Measurements from ENCODE around the gene CLMP. TPM values are rescaled to one million over a fixed set of nuclear protein-coding genes. Genes with fewer than 3 reads are reported as not detected.
A peak's percentile ranks its signal among the peaks of the same experiment; 100 is the strongest.

The CLMP gene
- polyA plus RNA-seq, 2 of the 4 experiments (the other 2 are of a cell fraction): 15.7 to 17.1 TPM

DNA sequence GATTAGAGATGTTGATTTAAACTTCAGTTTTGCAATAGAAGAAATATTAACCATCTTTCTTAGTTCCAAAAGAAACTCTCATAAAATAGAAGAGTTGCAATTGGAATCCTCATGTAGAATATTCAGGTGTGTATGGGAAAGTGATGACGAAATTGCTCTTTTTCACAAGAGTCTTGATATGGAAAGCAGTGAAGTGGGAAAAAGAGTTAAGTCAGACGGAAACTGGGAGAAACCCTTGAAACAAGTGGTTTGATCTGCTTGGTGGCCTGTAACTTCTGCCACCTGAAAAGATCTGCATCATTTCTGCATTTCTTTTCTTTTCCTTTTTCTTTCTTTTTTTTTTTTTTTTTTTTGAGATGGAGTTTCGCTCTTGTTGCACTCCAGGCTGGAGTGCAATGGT, 41.8 kb upstream of the CLMP start:
- Histone ChIP-seq H3K27ac (no peak overlapping the region), H3K4me3 (no peak overlapping the region), H3K9me3 (no peaks in the 10 kb centered on the region), H3K4me2 (no peak overlapping the region), H3K4me1 (0 out of 3 replicates have a peak, but pooled peaks cover under 1% of the 10 kb centered on the region)
- ChIA-PET POLR2A (no interaction called here), CTCF (interaction anchor here (1.2 to 20.3 kb wide), 3 partner anchors 10 to 129 kb away, joined by 3 to 358 read pairs (median 4); no protein-coding TSS in a partner anchor)
- FAIRE-seq: no peak
- DNase-seq (ENCODE audit: low read depth in 1 of 2, low spot score in 1 of 2): no peak
- ATAC-seq: no peak
- 91% methylated on average over 3 of the region's 3 CpGs for WGBS (ENCODE audit: missing lambda C conversion rate)
- no peak for TF ChIP-seq HEYL (CRISPR knock-in tag; IDR thresholded peaks at IDR 0.05)
- no peak for TF ChIP-seq MAZ (IDR thresholded peaks at IDR 0.05; ENCODE audit: borderline replicate concordance, low read depth, low read length)
- TF ChIP-seq ESRRA (IDR thresholded peaks at IDR 0.05; ENCODE audit: borderline replicate concordance, low read length): no peak
- TF ChIP-seq EHF (CRISPR knock-in tag; IDR thresholded peaks at IDR 0.05): no peak

DNA sequence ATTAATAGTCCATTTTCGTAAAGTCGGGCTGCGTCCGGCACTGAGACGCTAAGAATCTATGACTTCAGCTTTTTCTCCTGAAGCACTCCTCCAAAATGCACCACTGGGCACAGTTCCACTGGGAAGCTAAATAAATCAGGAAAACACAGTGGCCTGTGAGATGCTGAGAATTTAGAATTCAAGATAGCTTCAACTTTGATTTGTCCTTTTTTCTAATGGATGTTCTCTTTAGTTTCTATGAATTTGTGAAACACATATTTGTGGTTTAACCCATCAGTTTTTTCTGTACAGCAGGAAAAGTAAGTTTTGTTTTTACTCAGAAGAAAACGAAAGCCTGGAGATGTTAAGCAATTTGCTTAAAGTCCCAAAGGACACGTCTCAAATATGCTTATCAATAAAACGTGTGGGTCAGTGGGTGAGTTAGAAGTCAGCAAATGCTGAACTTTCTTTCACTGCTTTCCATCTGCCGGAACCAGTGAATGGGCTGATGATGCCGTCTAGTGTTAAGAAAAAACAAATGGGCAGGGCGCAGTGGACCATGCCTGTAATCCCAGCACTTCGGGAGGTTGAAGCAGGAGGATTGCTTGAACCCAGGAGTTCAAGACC, 40.7 kb upstream of the CLMP start:
- ATAC-seq (no peak), DNase-seq (ENCODE audit: low read depth in 1 of 2, low spot score in 1 of 2) (no peak), FAIRE-seq (no peak)
- H3K4me1 ChIP-seq: peaks cover 12% of the 10 kb centered on the region
- WGBS (ENCODE audit: missing lambda C conversion rate): 86% methylated on average over 12 of the region's 12 CpGs
- no peak for TF ChIP-seq FOSL2 (IDR thresholded peaks at IDR 0.05)
- TF ChIP-seq FOSL2 (CRISPR knock-in tag; IDR thresholded peaks at IDR 0.05): no peak
- no peak for TF ChIP-seq SREBF2 (IDR thresholded peaks at IDR 0.05)
- no peak for TF ChIP-seq NR3C1 (IDR thresholded peaks at IDR 0.05)
- TF ChIP-seq NPAS2 (CRISPR knock-in tag; IDR thresholded peaks at IDR 0.05; ENCODE audit: borderline replicate concordance): no peak
- TF ChIP-seq CHD4 (IDR thresholded peaks at IDR 0.05; ENCODE audit: borderline replicate concordance): no peak
- TF ChIP-seq GATA3 (IDR thresholded peaks at IDR 0.05; ENCODE audit: borderline replicate concordance): no peak
- no peak for TF ChIP-seq EP300 (IDR thresholded peaks at IDR 0.05)
- TF ChIP-seq, protein P1, sequence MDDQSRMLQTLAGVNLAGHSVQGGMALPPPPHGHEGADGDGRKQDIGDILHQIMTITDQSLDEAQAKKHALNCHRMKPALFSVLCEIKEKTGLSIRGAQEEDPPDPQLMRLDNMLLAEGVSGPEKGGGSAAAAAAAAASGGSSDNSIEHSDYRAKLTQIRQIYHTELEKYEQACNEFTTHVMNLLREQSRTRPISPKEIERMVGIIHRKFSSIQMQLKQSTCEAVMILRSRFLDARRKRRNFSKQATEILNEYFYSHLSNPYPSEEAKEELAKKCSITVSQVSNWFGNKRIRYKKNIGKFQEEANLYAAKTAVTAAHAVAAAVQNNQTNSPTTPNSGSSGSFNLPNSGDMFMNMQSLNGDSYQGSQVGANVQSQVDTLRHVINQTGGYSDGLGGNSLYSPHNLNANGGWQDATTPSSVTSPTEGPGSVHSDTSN (IDR thresholded peaks at IDR 0.05): no peak
- no peak overlapping the region for H3K4me2 ChIP-seq
- H3K27ac ChIP-seq: no peak overlapping the region
- H3K9me3 ChIP-seq: no peaks in the 10 kb centered on the region
- ChIA-PET CTCF (interaction anchor here (0.7 to 20.3 kb wide), 7 partner anchors 11 to 182 kb away, joined by 3 to 358 read pairs (median 3); no protein-coding TSS in a partner anchor), POLR2A (no interaction called here)
- H3K4me3 ChIP-seq: no peak overlapping the region

DNA sequence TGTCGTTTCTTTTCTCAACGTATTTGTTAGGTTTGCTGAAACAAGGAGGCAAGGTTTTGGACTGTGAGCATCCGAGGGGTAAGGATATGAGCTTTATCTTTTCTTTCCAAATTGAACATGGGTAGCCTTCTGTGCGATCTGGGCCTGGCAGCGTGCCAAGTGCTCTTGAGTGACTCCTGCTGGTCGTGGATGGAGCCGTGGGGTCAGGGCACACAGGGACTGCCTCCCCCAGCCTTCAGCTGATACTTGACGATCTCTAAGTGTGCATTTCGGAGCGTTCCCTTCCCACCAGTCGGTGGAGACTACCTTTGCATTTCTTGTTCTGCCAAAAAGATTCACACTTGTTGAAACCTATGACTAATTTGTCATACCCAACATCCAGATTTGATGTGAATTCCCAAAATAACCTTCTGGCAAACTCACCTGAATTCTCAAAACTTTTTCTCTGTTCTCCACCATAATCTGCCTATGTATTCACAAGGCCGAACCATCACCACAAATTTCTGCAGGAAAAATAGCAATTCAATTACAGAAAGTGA, 40.1 kb upstream of the CLMP start:
- Histone ChIP-seq H3K9me3 (no peaks in the 10 kb centered on the region), H3K27ac (no peak overlapping the region), H3K4me3 (no peak overlapping the region), H3K4me2 (no peak overlapping the region), H3K4me1 (peaks cover 17% of the 10 kb centered on the region)
- POLR2A ChIA-PET: no interaction called here
- 68% methylated on average over 12 of the region's 12 CpGs for WGBS (ENCODE audit: missing lambda C conversion rate)
- CTCF ChIA-PET: interaction anchor here (0.7 to 20.3 kb wide), 6 partner anchors 12 to 181 kb away, joined by 3 to 358 read pairs (median 3); no protein-coding TSS in a partner anchor
- DNase-seq (ENCODE audit: low read depth in 1 of 2, low spot score in 1 of 2) (peak; percentile 27 to 43), FAIRE-seq (no peak), ATAC-seq (peak in 1 of 2 experiments; percentile 59; a peak in 3 of 6 replicates)
- TF ChIP-seq, protein P2, sequence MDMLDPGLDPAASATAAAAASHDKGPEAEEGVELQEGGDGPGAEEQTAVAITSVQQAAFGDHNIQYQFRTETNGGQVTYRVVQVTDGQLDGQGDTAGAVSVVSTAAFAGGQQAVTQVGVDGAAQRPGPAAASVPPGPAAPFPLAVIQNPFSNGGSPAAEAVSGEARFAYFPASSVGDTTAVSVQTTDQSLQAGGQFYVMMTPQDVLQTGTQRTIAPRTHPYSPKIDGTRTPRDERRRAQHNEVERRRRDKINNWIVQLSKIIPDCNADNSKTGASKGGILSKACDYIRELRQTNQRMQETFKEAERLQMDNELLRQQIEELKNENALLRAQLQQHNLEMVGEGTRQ (IDR thresholded peaks at IDR 0.05): no peak
- TF ChIP-seq CEBPB (IDR thresholded peaks at IDR 0.05) (no peak), SMC3 (IDR thresholded peaks at IDR 0.05) (0 out of 3 replicates have a peak, but pooled peaks have one; percentile 12), MYC (IDR thresholded peaks at IDR 0.05; ENCODE audit: borderline replicate concordance, low read length) (no peak)

DNA sequence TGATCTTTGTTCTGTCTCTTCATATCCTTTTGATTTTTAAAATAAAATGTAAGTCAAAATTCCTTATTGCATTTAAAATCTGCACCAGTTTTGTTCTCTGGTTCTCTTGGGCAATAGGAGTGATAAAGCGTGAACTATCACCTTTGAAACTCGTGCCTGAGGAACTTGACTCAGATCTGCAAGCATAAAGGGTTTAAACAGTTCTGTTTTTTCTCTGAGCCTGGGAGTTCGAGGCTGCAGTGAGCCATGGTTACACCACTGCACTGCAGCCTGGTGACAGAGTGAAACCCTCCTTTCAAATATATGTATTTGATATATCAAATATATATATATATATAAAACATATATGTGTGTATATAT, 38.9 kb upstream of the CLMP start:
- POLR2A ChIA-PET: no interaction called here
- H3K9me3 ChIP-seq: no peaks in the 10 kb centered on the region
- TF ChIP-seq RARB (CRISPR knock-in tag; IDR thresholded peaks at IDR 0.05) (no peak), CEBPB (IDR thresholded peaks at IDR 0.05) (no peak), ZC3H11A (IDR thresholded peaks at IDR 0.05) (no peak), POLR2A (IDR thresholded peaks at IDR 0.05; ENCODE audit: low read length) (no peak), SREBF2 (IDR thresholded peaks at IDR 0.05) (no peak), NFE2L2 (conservative IDR thresholded peaks at IDR 0.05; ENCODE audit: low read length) (no peak), SMC3 (IDR thresholded peaks at IDR 0.05) (no peak), MAFK (IDR thresholded peaks at IDR 0.05; ENCODE audit: partially characterized antibody) (no peak), CBX8 (IDR thresholded peaks at IDR 0.05) (no peak), CHD4 (IDR thresholded peaks at IDR 0.05; ENCODE audit: borderline replicate concordance) (no peak)
- TF ChIP-seq, protein P3, sequence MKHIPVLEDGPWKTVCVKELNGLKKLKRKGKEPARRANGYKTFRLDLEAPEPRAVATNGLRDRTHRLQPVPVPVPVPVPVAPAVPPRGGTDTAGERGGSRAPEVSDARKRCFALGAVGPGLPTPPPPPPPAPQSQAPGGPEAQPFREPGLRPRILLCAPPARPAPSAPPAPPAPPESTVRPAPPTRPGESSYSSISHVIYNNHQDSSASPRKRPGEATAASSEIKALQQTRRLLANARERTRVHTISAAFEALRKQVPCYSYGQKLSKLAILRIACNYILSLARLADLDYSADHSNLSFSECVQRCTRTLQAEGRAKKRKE (CRISPR knock-in tag; IDR thresholded peaks at IDR 0.05; ENCODE audit: low read depth): no peak
- peak overlapping the region in 1 of 2 experiments; percentile 61; a peak in 2 of 6 replicates for H3K27ac ChIP-seq
- FAIRE-seq (no peak), DNase-seq (ENCODE audit: low read depth in 1 of 2, low spot score in 1 of 2) (no peak), ATAC-seq (no peak)
- peaks cover 17% of the 10 kb centered on the region for H3K4me1 ChIP-seq
- WGBS (ENCODE audit: missing lambda C conversion rate): 59% methylated on average over 3 of the region's 3 CpGs
- no peak overlapping the region for H3K4me3 ChIP-seq
- CTCF ChIA-PET: interaction anchor here (1.1 to 20.3 kb wide), 4 partner anchors 13 to 137 kb away, joined by 3 to 358 read pairs (median 4); no protein-coding TSS in a partner anchor
- no peak overlapping the region for H3K4me2 ChIP-seq
